ENCODE data around the gene ABHD16A.

ABHD16A gene

GRCh38 chr6:31702819-31703716, at the start of gene ABHD16A:
Gene ABHD16A, minus strand, starts transcription at chr6:31703324. Its CDS starts 43 bp downstream, at chr6:31703281.
- DNase-seq: peak; percentile 98

GRCh38 chr6:31752739-31753319, 49.7 kb upstream of the ABHD16A start:
- DNase-seq: no peak

GRCh38 chr6:31750411-31751022, 47.4 kb upstream of the ABHD16A start:
- no peak for DNase-seq

GRCh38 chr6:31749301-31750036, 46.3 kb upstream of the ABHD16A start:
- no peak for DNase-seq

- DNase-seq: no peak
Measured at GRCh38 chr6:31744422-31744821, 41.3 kb upstream of the ABHD16A start.

GRCh38 chr6:31742894-31743293, 39.8 kb upstream of the ABHD16A start:
- DNase-seq: no peak

- DNase-seq: no peak
Measured at GRCh38 chr6:31741815-31742214, 38.7 kb upstream of the ABHD16A start.

GRCh38 chr6:31740397-31741223, 37.5 kb upstream of the ABHD16A start:
- no peak for DNase-seq

- DNase-seq: peak; percentile 94
Measured at GRCh38 chr6:31739639-31740396, 36.7 kb upstream of the ABHD16A start, which contains the start of gene MSH5. Gene MSH5, plus strand, starts transcription at chr6:31740005. Its CDS starts 462 bp downstream, at chr6:31740467.

GRCh38 chr6:31737991-31738979, 35.2 kb upstream of the ABHD16A start:
- DNase-seq: peak; percentile 53

- no peak for DNase-seq
Measured at GRCh38 chr6:31737315-31737990, 34.3 kb upstream of the ABHD16A start.

- DNase-seq: no peak
Measured at GRCh38 chr6:31736768-31737314, 33.7 kb upstream of the ABHD16A start.

- peak; percentile 82 for DNase-seq
Measured at GRCh38 chr6:31736021-31736767, 33.1 kb upstream of the ABHD16A start, which contains the start of gene CLIC1. Gene CLIC1, minus strand, starts transcription at chr6:31736530. Its CDS starts 230 bp downstream, at chr6:31736300.

- DNase-seq: peak; percentile 43
Measured at GRCh38 chr6:31734821-31735406, 31.8 kb upstream of the ABHD16A start.

- DNase-seq: no peak
Measured at GRCh38 chr6:31734247-31734820, 31.2 kb upstream of the ABHD16A start.

GRCh38 chr6:31733734-31734133, 30.6 kb upstream of the ABHD16A start:
- DNase-seq: no peak

- no peak for DNase-seq
Measured at GRCh38 chr6:31732029-31732428, 28.9 kb upstream of the ABHD16A start.
